K562 (cell line): ENCODE results near the gene RPLP2. TPM values are rescaled to one million over a fixed set of nuclear protein-coding genes. Genes with fewer than 3 reads are reported as not detected.
A peak's percentile ranks its signal among the peaks of the same experiment; 100 is the strongest.

Experiments
- ATAC-seq: fragments of 200-7000 bp; cut with Tn5 transposase; 3 replicates; pipeline ENCODE4 v1.9.1; 2020; ENCODE audit warnings: moderate library complexity
- BruUV-seq: library from RNA; stranded (reverse); fragments of 400-500 nt; replicated peaks from 2 replicates; lab custom pipeline; 2021; lab: Mats Ljungman, UMichigan
- CTCF ChIA-PET: fragments of 300-600 bp; formaldehyde crosslinking; extraction: SDS; loops from one replicate; lab custom pipeline; 2021; ENCODE audit warnings: low intra/inter-chr PET ratio; lab: Yijun Ruan, JAX
- POLR2A ChIA-PET: fragments of 300-600, 350-650 bp; sonication (Branson Sonifier 250); formaldehyde crosslinking; extraction: SDS; loops from one replicate; lab custom pipeline; 2021; ENCODE audit warnings: antibody characterized with exemption, inconsistent platforms; lab: Yijun Ruan, JAX
- DNase-seq, 4 experiments: peaks; one replicate each; pipeline versions ENCODE4 v3.0.0 to v3.0.0-alpha.2; 2011 to 2018; ENCODE audit warnings: low spot score in 3 of 4, mixed read lengths in 3 of 4; ENCODE audit errors: extremely low read depth in 1 of 4
- FAIRE-seq: peaks from 2 replicates; lab custom pipeline; 2011; peaks lifted over from hg19 to GRCh38; lab: Jason Lieb, UNC
- H2AFZ ChIP-seq: 2 replicates; pipeline ENCODE4 v1.6.0; 2011; ENCODE audit warnings: low read depth, low read length, control low read depth, inconsistent platforms
- H3K27ac ChIP-seq: fragments of 200-600 bp; 3 replicates; pipeline ENCODE4 v1.8.0; 2011; ENCODE audit warnings: low read depth, mild to moderate bottlenecking, control low read depth, inconsistent platforms, low read length, moderate library complexity, mixed read lengths; ENCODE audit errors: extremely low read depth
- H3K27me3 ChIP-seq, 2 experiments: fragments of 300-600 bp in 1 of 2; 2 replicates in 1 of 2; 3 replicates in 1 of 2; pipeline versions ENCODE4 v1.6.0 to v1.8.0; 2011; ENCODE audit warnings: inconsistent platforms in 2 of 2, low read length in 2 of 2, mild to moderate bottlenecking in 1 of 2, mixed read lengths in 1 of 2, moderate library complexity in 1 of 2; ENCODE audit not compliant: control insufficient read depth in 2 of 2, insufficient read depth in 2 of 2
- H3K36me3 ChIP-seq: fragments of 300-600 bp; 3 replicates; pipeline ENCODE4 v1.8.0; 2011; ENCODE audit warnings: mild to moderate bottlenecking, low read length, inconsistent platforms; ENCODE audit not compliant: control insufficient read depth, insufficient read depth
- H3K4me1 ChIP-seq, 2 experiments: fragments of 200-600 bp in 1 of 2; replicated peaks in 1 of 2; 2 replicates in 1 of 2; 3 replicates in 1 of 2; pipeline versions ENCODE4 v1.5.1 to v1.8.0; 2011; ENCODE audit warnings: inconsistent platforms in 2 of 2, low read length in 2 of 2, mild to moderate bottlenecking in 1 of 2, mixed read lengths in 1 of 2, moderate library complexity in 1 of 2; ENCODE audit not compliant: control insufficient read depth in 2 of 2, insufficient read depth in 2 of 2
- H3K4me2 ChIP-seq: 2 replicates; pipeline ENCODE4 v1.6.1; 2011; ENCODE audit warnings: low read length, control low read depth, inconsistent platforms, mixed read lengths; ENCODE audit not compliant: insufficient read depth
- H3K4me3 ChIP-seq: fragments of 200-600 bp; sonication (generic), shearing (Covaris generic); 2 replicates; pipeline ENCODE4 v1.5.1; 2016; ENCODE audit warnings: control low read depth, inconsistent platforms
- H3K79me2 ChIP-seq: fragments of 200-600 bp; 3 replicates; pipeline ENCODE4 v1.8.0; 2011; ENCODE audit warnings: low read length, inconsistent platforms; ENCODE audit not compliant: control insufficient read depth, insufficient read depth
- H3K9ac ChIP-seq, 2 experiments: 2 replicates each; pipeline versions ENCODE4 v1.6.0 to v1.6.1; 2011; ENCODE audit warnings: low read depth in 2 of 2, low read length in 2 of 2, control low read depth in 1 of 2, inconsistent platforms in 1 of 2, mild to moderate bottlenecking in 1 of 2, mixed read lengths in 1 of 2; ENCODE audit not compliant: insufficient read depth in 1 of 2
- H3K9me1 ChIP-seq: one replicate; pipeline ENCODE4 v1.6.0; 2011; ENCODE audit warnings: inconsistent platforms, mild to moderate bottlenecking, low read length, moderate library complexity; ENCODE audit not compliant: control insufficient read depth, insufficient read depth
- H3K9me3 ChIP-seq: replicated peaks from 2 replicates; pipeline ENCODE4 v1.5.1; 2011; ENCODE audit warnings: low read depth, low read length, inconsistent platforms; ENCODE audit not compliant: control insufficient read depth, insufficient read depth
- H4K20me1 ChIP-seq: replicated peaks from 2 replicates; pipeline ENCODE4 v1.6.1; 2011; ENCODE audit warnings: low read length, inconsistent platforms, mixed read lengths; ENCODE audit not compliant: control insufficient read depth, insufficient read depth
- CBX5 ChIP-seq: IDR thresholded peaks from 2 replicates; pipeline ENCODE4 v1.6.1; 2014; ENCODE audit warnings: low read depth, borderline replicate concordance
- ERF ChIP-seq: fragments of 450-650 bp; formaldehyde crosslinking; IDR thresholded peaks from 2 replicates; pipeline ENCODE4 v1.4.0; 2020; ENCODE audit warnings: mild to moderate bottlenecking, mixed read lengths
- GATAD2B ChIP-seq: fragments of 450-650 bp; IDR thresholded peaks from 2 replicates; pipeline ENCODE4 v1.6.1; 2017; ENCODE audit warnings: mild to moderate bottlenecking, borderline replicate concordance
- HEY1 ChIP-seq: fragments of 250-450 bp; sonication (Bioruptor Pico); IDR thresholded peaks from 2 replicates; pipeline ENCODE4 v1.5.0; 2020; ENCODE audit warnings: mild to moderate bottlenecking, moderate library complexity, borderline replicate concordance
- POLR2AphosphoS5 ChIP-seq: IDR thresholded peaks from 2 replicates; pipeline ENCODE4 v1.6.1; 2011; ENCODE audit warnings: mild to moderate bottlenecking, low read depth, low read length, moderate library complexity; ENCODE audit not compliant: control insufficient read depth, insufficient read depth
- RBFOX2 ChIP-seq: fragments of 200-400 bp; formaldehyde crosslinking; IDR thresholded peaks from 2 replicates; pipeline ENCODE4 v1.6.1; 2017; ENCODE audit warnings: low read depth, mild to moderate bottlenecking, low read length, moderate library complexity
- ZNF12 ChIP-seq: sonication (generic); formaldehyde crosslinking; IDR thresholded peaks from 2 replicates; pipeline ENCODE4 v1.4.0; 2020; ENCODE audit warnings: mild to moderate bottlenecking, missing genetic modification reagents
- ZNF764 ChIP-seq: fragments of 250-450 bp; sonication (Bioruptor Pico); IDR thresholded peaks from 2 replicates; pipeline ENCODE4 v1.4.0; 2020; ENCODE audit warnings: low read depth, mild to moderate bottlenecking, moderate library complexity
- WGBS: fragments of 100-300 bp; shearing (Covaris generic); methylation state at CpG from one replicate; pipeline ENCODE4 v1.1.6; 2016; ENCODE audit warnings: low coverage, mixed read lengths; ENCODE audit not compliant: insufficient coverage; ENCODE audit errors: missing lambda C conversion rate; 5-methylcytosine and 5-hydroxymethylcytosine counted together
- in situ Hi-C: fragments of 300-500 bp; cut with MboI; formaldehyde crosslinking; loops from 4 replicates; pipeline ENCODE4 v1.15.0; 2018; ENCODE audit warnings: inconsistent platforms, mixed read lengths
- intact Hi-C: fragments of 100-400 bp; cut with micrococcal nuclease; formaldehyde crosslinking; loops from 2 replicates; pipeline ENCODE4 v1.14.2; 2022
- polyA plus RNA-seq, 8 experiments: library from polyadenylated mRNA; depleted of rRNA in 4 of 8; stranded (reverse) in 5 of 8; unstranded in 3 of 8; fragments of >200 nt; fragmentation: Nextera tagmentation in 2 of 8; fragmentation: Illumina TruSeq in 1 of 8; extraction: Ambion mirVana in 2 of 8; extraction: Trizol in 1 of 8; gene quantifications; 2 replicates each; pipeline versions ENCODE4 v1.2.1 to v1.2.3, GENCODE V29; 2011 to 2014; ENCODE audit warnings: inconsistent platforms in 1 of 8, missing spikeins in 1 of 8
- total RNA-seq, 7 experiments: library from RNA; depleted of rRNA in 6 of 7; stranded (reverse); fragments of >200 nt in 6 of 7; fragmentation: Illumina TruSeq in 2 of 7; extraction: Trizol in 2 of 7; gene quantifications; 2 replicates each; pipeline versions ENCODE4 v1.2.1 to v1.2.3, GENCODE V29; 2011 to 2021; ENCODE audit warnings: low replicate concordance in 1 of 7
- TF ChIP-seq, protein P1 (sequence below): fragments of 450-650 bp; IDR thresholded peaks from one replicate; pipeline ENCODE4 v1.6.1; 2018; ENCODE audit warnings: mild to moderate bottlenecking, moderate library complexity; ENCODE audit not compliant: partially characterized antibody
- TF ChIP-seq, protein P2 (sequence below), 2 experiments: fragments of 150-350 bp in 1 of 2; IDR thresholded peaks; 2 replicates each; pipeline ENCODE4 v1.6.1; 2012 to 2016; ENCODE audit warnings: low read depth in 2 of 2, low read length in 2 of 2, mild to moderate bottlenecking in 1 of 2, moderate library complexity in 1 of 2
- TF ChIP-seq, protein P3 (sequence below), 3 experiments: IDR thresholded peaks in 2 of 3; conservative IDR thresholded peaks in 1 of 3; 2 replicates each; pipeline ENCODE4 v1.5.1; 2011 to 2012; ENCODE audit warnings: low read length in 3 of 3, mild to moderate bottlenecking in 3 of 3, control low read depth in 2 of 3, improper control_type of control experiment in 1 of 3, inconsistent platforms in 1 of 3, low read depth in 1 of 3, mixed read lengths in 1 of 3, moderate library complexity in 1 of 3; ENCODE audit not compliant: insufficient read depth in 2 of 3

The RPLP2 gene
- total and polyA plus RNA-seq, 9 of the 15 experiments (the other 6 are each of a cell fraction or from before 2014, with no cell fraction given), result 528 to 3,807 (median 1,633) TPM

DNA sequence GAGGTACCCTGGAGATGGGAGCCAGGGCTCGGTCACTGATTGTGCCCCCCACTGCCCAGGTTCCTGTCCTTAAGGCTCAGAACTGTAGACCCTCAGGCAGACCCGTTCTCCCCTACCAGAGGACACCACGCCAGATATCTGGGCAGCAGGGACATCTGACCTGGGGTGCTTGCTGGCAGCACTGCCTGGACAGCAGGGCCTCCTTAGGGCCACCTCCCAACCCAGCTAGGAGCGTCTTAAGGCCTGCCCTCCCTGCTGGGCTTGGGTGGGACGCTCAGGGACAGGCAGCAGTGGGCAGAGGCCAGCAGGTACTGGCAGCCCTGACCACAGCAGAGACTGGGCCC, 29.5 kb downstream of the RPLP2 start (continued):
- TF ChIP-seq, protein P1, sequence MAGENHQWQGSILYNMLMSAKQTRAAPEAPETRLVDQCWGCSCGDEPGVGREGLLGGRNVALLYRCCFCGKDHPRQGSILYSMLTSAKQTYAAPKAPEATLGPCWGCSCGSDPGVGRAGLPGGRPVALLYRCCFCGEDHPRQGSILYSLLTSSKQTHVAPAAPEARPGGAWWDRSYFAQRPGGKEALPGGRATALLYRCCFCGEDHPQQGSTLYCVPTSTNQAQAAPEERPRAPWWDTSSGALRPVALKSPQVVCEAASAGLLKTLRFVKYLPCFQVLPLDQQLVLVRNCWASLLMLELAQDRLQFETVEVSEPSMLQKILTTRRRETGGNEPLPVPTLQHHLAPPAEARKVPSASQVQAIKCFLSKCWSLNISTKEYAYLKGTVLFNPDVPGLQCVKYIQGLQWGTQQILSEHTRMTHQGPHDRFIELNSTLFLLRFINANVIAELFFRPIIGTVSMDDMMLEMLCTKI, result no peak
- TF ChIP-seq ERF (CRISPR knock-in tag), result 0 out of 2 replicates have a peak, but pooled peaks have one; percentile 10
- no peak for TF ChIP-seq ZNF12 (CRISPR knock-in tag)

DNA sequence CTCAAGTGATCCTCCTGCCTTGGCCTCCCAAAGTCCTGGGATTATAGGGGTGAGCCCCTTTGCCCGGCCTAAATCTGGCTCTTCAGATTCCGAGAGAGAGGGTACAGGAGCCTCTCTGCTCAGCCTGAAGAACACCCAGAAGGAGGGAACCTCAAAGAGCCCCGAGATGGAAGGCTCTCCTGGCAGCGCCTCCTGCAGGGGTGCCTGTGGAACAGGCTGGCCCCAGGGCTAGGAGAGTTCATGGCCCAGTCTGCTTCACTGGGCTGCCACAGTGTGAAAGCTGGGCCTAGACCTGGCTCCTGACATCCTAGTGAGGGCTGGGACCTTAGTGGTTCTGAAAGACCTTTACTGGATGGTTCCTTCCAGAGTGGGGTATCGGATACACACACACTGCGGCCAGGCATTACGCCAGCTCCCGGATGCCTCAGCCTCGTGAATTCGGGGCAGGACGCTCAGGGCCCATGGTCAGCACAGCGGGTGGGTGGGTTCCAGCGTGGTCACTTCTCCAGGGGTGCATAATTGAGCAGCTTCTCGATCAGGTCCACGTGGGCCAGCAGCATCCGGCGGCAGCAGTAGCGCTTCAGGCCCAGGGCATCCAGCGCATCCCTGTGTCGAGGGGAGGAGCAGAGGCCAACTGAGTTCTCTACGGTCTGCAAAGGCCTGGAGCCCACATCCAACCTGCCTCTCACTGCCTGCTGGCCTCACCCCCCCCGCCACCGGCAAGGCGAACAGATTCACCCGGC, 30.3 kb downstream of the RPLP2 start:
- peaks cover 66% of the 10 kb centered on the region for H3K79me2 ChIP-seq
- no peaks in the 10 kb centered on the region for H3K9me3 ChIP-seq
- peak overlapping the region; percentile 91 to 93; a peak in 3 of 4 replicates for H3K9ac ChIP-seq
- CTCF ChIA-PET, result no interaction called here
- peak; percentile 45 for ATAC-seq
- in situ Hi-C loops (no loop called here), intact Hi-C loops (loop anchor here (10.0 kb wide), 1 partner anchor 75 kb away; the partner anchor contains the start of gene CHID1)
- peaks cover 37 to 82% of the 10 kb centered on the region in 2 experiments for H3K4me1 ChIP-seq
- H4K20me1 ChIP-seq, result no peaks in the 10 kb centered on the region; the same call in 1 of the 2 replicates
- no TSS peak for BruUV-seq
- peak overlapping the region; percentile 7; the same call in 1 of the 3 replicates for H3K27ac ChIP-seq
- POLR2A ChIA-PET, result interaction anchor here (0.5 to 5.2 kb wide), 13 partner anchors 8 to 678 kb away, joined by 3 to 36 read pairs (median 4); partner anchors contain the start of genes CRACR2B and PNPLA2
- H3K36me3 ChIP-seq, result peaks cover 57% of the 10 kb centered on the region; the same call in 2 of the 3 replicates
- FAIRE-seq, result peak; percentile 23
- peak overlapping the region; percentile 80; the same call in 1 of the 2 replicates for H3K4me2 ChIP-seq
- no peak overlapping the region for H2AFZ ChIP-seq
- WGBS, result 79% methylated on average over 24 of the region's 25 CpGs
- peaks cover 4% of the 10 kb centered on the region for H3K9me1 ChIP-seq
- H3K4me3 ChIP-seq, result peak overlapping the region; percentile 98; the same call in 1 of the 2 replicates
- peak in 1 of 4 experiments; percentile 60 for DNase-seq
- no peaks in the 10 kb centered on the region for H3K27me3 ChIP-seq
- TF ChIP-seq POLR2AphosphoS5, result peak; percentile 33; the same call in 1 of the 2 replicates
- TF ChIP-seq RBFOX2, result peak; percentile 48; the same call in 1 of the 2 replicates
- TF ChIP-seq, protein P2, sequence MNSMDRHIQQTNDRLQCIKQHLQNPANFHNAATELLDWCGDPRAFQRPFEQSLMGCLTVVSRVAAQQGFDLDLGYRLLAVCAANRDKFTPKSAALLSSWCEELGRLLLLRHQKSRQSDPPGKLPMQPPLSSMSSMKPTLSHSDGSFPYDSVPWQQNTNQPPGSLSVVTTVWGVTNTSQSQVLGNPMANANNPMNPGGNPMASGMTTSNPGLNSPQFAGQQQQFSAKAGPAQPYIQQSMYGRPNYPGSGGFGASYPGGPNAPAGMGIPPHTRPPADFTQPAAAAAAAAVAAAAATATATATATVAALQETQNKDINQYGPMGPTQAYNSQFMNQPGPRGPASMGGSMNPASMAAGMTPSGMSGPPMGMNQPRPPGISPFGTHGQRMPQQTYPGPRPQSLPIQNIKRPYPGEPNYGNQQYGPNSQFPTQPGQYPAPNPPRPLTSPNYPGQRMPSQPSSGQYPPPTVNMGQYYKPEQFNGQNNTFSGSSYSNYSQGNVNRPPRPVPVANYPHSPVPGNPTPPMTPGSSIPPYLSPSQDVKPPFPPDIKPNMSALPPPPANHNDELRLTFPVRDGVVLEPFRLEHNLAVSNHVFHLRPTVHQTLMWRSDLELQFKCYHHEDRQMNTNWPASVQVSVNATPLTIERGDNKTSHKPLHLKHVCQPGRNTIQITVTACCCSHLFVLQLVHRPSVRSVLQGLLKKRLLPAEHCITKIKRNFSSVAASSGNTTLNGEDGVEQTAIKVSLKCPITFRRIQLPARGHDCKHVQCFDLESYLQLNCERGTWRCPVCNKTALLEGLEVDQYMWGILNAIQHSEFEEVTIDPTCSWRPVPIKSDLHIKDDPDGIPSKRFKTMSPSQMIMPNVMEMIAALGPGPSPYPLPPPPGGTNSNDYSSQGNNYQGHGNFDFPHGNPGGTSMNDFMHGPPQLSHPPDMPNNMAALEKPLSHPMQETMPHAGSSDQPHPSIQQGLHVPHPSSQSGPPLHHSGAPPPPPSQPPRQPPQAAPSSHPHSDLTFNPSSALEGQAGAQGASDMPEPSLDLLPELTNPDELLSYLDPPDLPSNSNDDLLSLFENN (IDR thresholded peaks at IDR 0.05; ENCODE audit: low read depth in 2 of 2, low read length in 2 of 2), result peak in 1 of 2 experiments; percentile 45; a peak in 1 of 4 replicates
- TF ChIP-seq, protein P3, sequence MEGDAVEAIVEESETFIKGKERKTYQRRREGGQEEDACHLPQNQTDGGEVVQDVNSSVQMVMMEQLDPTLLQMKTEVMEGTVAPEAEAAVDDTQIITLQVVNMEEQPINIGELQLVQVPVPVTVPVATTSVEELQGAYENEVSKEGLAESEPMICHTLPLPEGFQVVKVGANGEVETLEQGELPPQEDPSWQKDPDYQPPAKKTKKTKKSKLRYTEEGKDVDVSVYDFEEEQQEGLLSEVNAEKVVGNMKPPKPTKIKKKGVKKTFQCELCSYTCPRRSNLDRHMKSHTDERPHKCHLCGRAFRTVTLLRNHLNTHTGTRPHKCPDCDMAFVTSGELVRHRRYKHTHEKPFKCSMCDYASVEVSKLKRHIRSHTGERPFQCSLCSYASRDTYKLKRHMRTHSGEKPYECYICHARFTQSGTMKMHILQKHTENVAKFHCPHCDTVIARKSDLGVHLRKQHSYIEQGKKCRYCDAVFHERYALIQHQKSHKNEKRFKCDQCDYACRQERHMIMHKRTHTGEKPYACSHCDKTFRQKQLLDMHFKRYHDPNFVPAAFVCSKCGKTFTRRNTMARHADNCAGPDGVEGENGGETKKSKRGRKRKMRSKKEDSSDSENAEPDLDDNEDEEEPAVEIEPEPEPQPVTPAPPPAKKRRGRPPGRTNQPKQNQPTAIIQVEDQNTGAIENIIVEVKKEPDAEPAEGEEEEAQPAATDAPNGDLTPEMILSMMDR (IDR thresholded peaks at IDR 0.05 in 2 of 3, conservative IDR thresholded peaks at IDR 0.05 in 1 of 3; ENCODE audit: insufficient read depth in 2 of 3, low read depth in 1 of 3, low read length in 3 of 3), result peak; percentile 54 to 67 (median 56)
- TF ChIP-seq HEY1 (CRISPR knock-in tag), result no peak
- TF ChIP-seq CBX5, result no peak
- peak; percentile 98 for TF ChIP-seq ZNF764 (CRISPR knock-in tag)
- no peak for TF ChIP-seq GATAD2B
